GM12878 (cell line): ENCODE results near the gene TRAF3. TPM values are rescaled to one million over a fixed set of nuclear protein-coding genes. Genes with fewer than 3 reads are reported as not detected.

Experiments used
- ATAC-seq: fragments of 200-7000 bp; cut with Tn5 transposase; 3 replicates; pipeline ENCODE4 v1.9.1; 2020; ENCODE audit warnings: mild to moderate bottlenecking, moderate library complexity
- BruUV-seq: library from RNA; stranded (reverse); fragments of 400-500 nt; replicated peaks from 2 replicates; lab custom pipeline; 2021; lab: Mats Ljungman, UMichigan
- CTCF ChIA-PET: fragments of 300-600 bp; sonication (Branson Sonifier 250); formaldehyde crosslinking; extraction: SDS; loops from one replicate; lab custom pipeline; 2021; ENCODE audit warnings: inconsistent platforms; lab: Yijun Ruan, JAX
- POLR2A ChIA-PET: fragments of 350-600 bp; formaldehyde crosslinking; extraction: SDS; loops from one replicate; lab custom pipeline; 2021; ENCODE audit warnings: inconsistent platforms; lab: Charles Lee
- RAD21 ChIA-PET: fragments of 300-600 bp; sonication (Branson Sonifier 250); formaldehyde crosslinking; loops from one replicate; lab custom pipeline; 2023; ENCODE audit warnings: antibody characterized with exemption; ENCODE audit not compliant: unreplicated experiment; lab: Charles Lee
- SMC1A ChIA-PET: fragments of 300-600 bp; sonication (Branson Sonifier 250); formaldehyde crosslinking; loops from one replicate; lab custom pipeline; 2023; ENCODE audit not compliant: unreplicated experiment, uncharacterized antibody; lab: Charles Lee
- DNase-seq: peaks from one replicate; pipeline ENCODE4 v3.0.0-alpha.2; 2011; ENCODE audit warnings: low read depth, low spot score
- FAIRE-seq: peaks from 3 replicates; lab custom pipeline; 2011; peaks lifted over from hg19 to GRCh38; lab: Jason Lieb, UNC
- H2AFZ ChIP-seq: 2 replicates; pipeline ENCODE4 v1.6.0; 2011; ENCODE audit warnings: low read depth, low read length, control low read depth; ENCODE audit not compliant: control insufficient read depth
- H3K27ac ChIP-seq: 2 replicates; pipeline ENCODE4 v1.5.1; 2011; ENCODE audit warnings: control low read depth; ENCODE audit not compliant: control insufficient read depth, insufficient read depth
- H3K27me3 ChIP-seq, 2 experiments: replicated peaks in 1 of 2; 2 replicates each; pipeline versions ENCODE4 v1.6.0 to v1.6.1; 2011; ENCODE audit warnings: low read length in 1 of 2; ENCODE audit not compliant: control insufficient read depth in 2 of 2, insufficient read depth in 2 of 2
- H3K36me3 ChIP-seq, 2 experiments: 2 replicates each; pipeline ENCODE4 v1.5.1; 2011; ENCODE audit warnings: low read length in 1 of 2; ENCODE audit not compliant: control insufficient read depth in 2 of 2, insufficient read depth in 2 of 2
- H3K4me1 ChIP-seq: 2 replicates; pipeline ENCODE4 v1.6.1; 2011; ENCODE audit warnings: mild to moderate bottlenecking, low read length, moderate library complexity, mixed read lengths; ENCODE audit not compliant: control insufficient read depth, insufficient read depth
- H3K4me2 ChIP-seq: 2 replicates; pipeline ENCODE4 v1.6.0; 2011; ENCODE audit warnings: control low read depth; ENCODE audit not compliant: control insufficient read depth, insufficient read depth
- H3K4me3 ChIP-seq: fragments of 200-600 bp; sonication (generic); 2 replicates; pipeline ENCODE4 v1.5.1; 2016
- H3K79me2 ChIP-seq: 2 replicates; pipeline ENCODE4 v1.6.0; 2011; ENCODE audit warnings: low read length; ENCODE audit not compliant: control insufficient read depth, insufficient read depth
- H3K9ac ChIP-seq: 2 replicates; pipeline ENCODE4 v1.8.0; 2011; ENCODE audit warnings: low read length, control low read depth, mixed read lengths; ENCODE audit not compliant: control insufficient read depth, insufficient read depth
- H3K9me3 ChIP-seq: replicated peaks from 3 replicates; pipeline ENCODE4 v1.5.1; 2011; ENCODE audit warnings: mild to moderate bottlenecking, low read length; ENCODE audit not compliant: control insufficient read depth, insufficient read depth
- H4K20me1 ChIP-seq: 2 replicates; pipeline ENCODE4 v1.6.0; 2011; ENCODE audit not compliant: control insufficient read depth, insufficient read depth
- BMI1 ChIP-seq: fragments of 450-650 bp; IDR thresholded peaks from 2 replicates; pipeline ENCODE4 v1.6.1; 2016; ENCODE audit warnings: mild to moderate bottlenecking, moderate library complexity, borderline replicate concordance
- DPF2 ChIP-seq: fragments of 450-650 bp; IDR thresholded peaks from 2 replicates; pipeline ENCODE4 v1.6.1; 2017; ENCODE audit warnings: mild to moderate bottlenecking
- EED ChIP-seq: sonication (generic); IDR thresholded peaks from 2 replicates; pipeline ENCODE4 v1.6.1; 2016; ENCODE audit warnings: antibody characterized with exemption, low read depth
- POLR2AphosphoS5 ChIP-seq: IDR thresholded peaks from 2 replicates; pipeline ENCODE4 v1.6.1; 2011; ENCODE audit warnings: mild to moderate bottlenecking, low read length, inconsistent platforms
- RAD21 ChIP-seq: IDR thresholded peaks from 2 replicates; pipeline ENCODE4 v1.6.1; 2011; ENCODE audit warnings: mild to moderate bottlenecking, low read depth, low read length, moderate library complexity; ENCODE audit not compliant: insufficient read depth
- RUNX3 ChIP-seq: IDR thresholded peaks from 2 replicates; pipeline ENCODE4 v1.6.1; 2012; ENCODE audit warnings: low read length, inconsistent platforms
- SMARCA5 ChIP-seq: fragments of 450-650 bp; IDR thresholded peaks from 2 replicates; pipeline ENCODE4 v1.6.1; 2017; ENCODE audit warnings: mild to moderate bottlenecking
- SPI1 ChIP-seq: IDR thresholded peaks from 2 replicates; pipeline ENCODE4 v1.6.1; 2011; ENCODE audit warnings: low read depth, mild to moderate bottlenecking, low read length, moderate library complexity, borderline replicate concordance; ENCODE audit not compliant: insufficient read depth
- TARDBP ChIP-seq: IDR thresholded peaks from 2 replicates; pipeline ENCODE4 v1.6.1; 2016; ENCODE audit warnings: borderline replicate concordance
- TCF12 ChIP-seq: IDR thresholded peaks from 2 replicates; pipeline ENCODE4 v1.6.1; 2011; ENCODE audit warnings: low read depth, mild to moderate bottlenecking, low read length
- TCF3 ChIP-seq: IDR thresholded peaks from 2 replicates; pipeline ENCODE4 v1.6.1; 2012; ENCODE audit warnings: low read depth, mild to moderate bottlenecking, low read length, borderline replicate concordance; ENCODE audit not compliant: insufficient read depth
- YY1 ChIP-seq: IDR thresholded peaks from 2 replicates; pipeline ENCODE4 v1.6.1; 2011; ENCODE audit warnings: low read depth, mild to moderate bottlenecking, low read length
- ZNF274 ChIP-seq: IDR thresholded peaks from one replicate; pipeline ENCODE4 v1.8.0; 2011; ENCODE audit not compliant: insufficient read length, insufficient read depth
- ZNF622 ChIP-seq: fragments of 450-650 bp; IDR thresholded peaks from 2 replicates; pipeline ENCODE4 v1.6.1; 2017; ENCODE audit warnings: mild to moderate bottlenecking, inconsistent platforms
- ZNF687 ChIP-seq: fragments of 450-650 bp; IDR thresholded peaks from 2 replicates; pipeline ENCODE4 v1.6.1; 2017; ENCODE audit warnings: mild to moderate bottlenecking, moderate library complexity
- WGBS: methylation state at CpG from one replicate; pipeline ENCODE4 v1.1.6; 2016; ENCODE audit warnings: low lambda C conversion rate; ENCODE audit not compliant: insufficient replicate concordance, insufficient coverage; ENCODE audit errors: missing lambda C conversion rate; 5-methylcytosine and 5-hydroxymethylcytosine counted together
- in situ Hi-C: fragments of 300-500 bp; cut with MboI; formaldehyde crosslinking; loops from 9 replicates; pipeline ENCODE4 v1.14.3; 2018; ENCODE audit warnings: mixed read lengths
- intact Hi-C: fragments of 100-400 bp; cut with micrococcal nuclease; formaldehyde crosslinking; loops from one replicate; pipeline ENCODE4 v1.14.2; 2022; ENCODE audit not compliant: unreplicated experiment
- polyA plus RNA-seq, 11 experiments: library from polyadenylated mRNA; depleted of rRNA in 4 of 11; unstranded in 6 of 11; stranded (reverse) in 5 of 11; fragments of >200 nt; fragmentation: Nextera tagmentation in 4 of 11; fragmentation: Illumina TruSeq in 1 of 11; extraction: Ambion mirVana in 4 of 11; extraction: Trizol in 1 of 11; gene quantifications; 1 replicate in 1 of 11; 2 replicates in 10 of 11; pipeline versions ENCODE4 v1.2.1 to v1.2.3, GENCODE V29; 2011 to 2016; ENCODE audit warnings: inconsistent platforms in 2 of 11, missing spikeins in 2 of 11, low read depth in 1 of 11
- total RNA-seq, 4 experiments: library from RNA; depleted of rRNA in 3 of 4; stranded (reverse); fragments of >200 nt in 3 of 4; fragmentation: Illumina TruSeq in 1 of 4; extraction: Trizol in 1 of 4; gene quantifications; 2 replicates each; pipeline versions ENCODE4 v1.2.1 to v1.2.3, GENCODE V29; 2013 to 2021

The TRAF3 gene
- total and polyA plus RNA-seq, 10 of the 15 experiments (the other 5 are each of a cell fraction or from before 2014, with no cell fraction given), result 3.0 to 70.1 (median 36.5) TPM

- WGBS, result 29% methylated on average over 28 of the region's 28 CpGs
- no TSS peak for BruUV-seq
These were observed 172.0 kb downstream of the TRAF3 start for GRCh38 chr14:102949062-102949800.

More at GRCh38 chr14:102949062-102949800, 172.0 kb downstream of the TRAF3 start:
- Histone ChIP-seq H4K20me1 (no peaks in the 10 kb centered on the region), H3K4me3 (no peak overlapping the region), H3K4me1 (peaks cover 25% of the 10 kb centered on the region), H3K27ac (peak overlapping the region; percentile 37), H3K9me3 (no peaks in the 10 kb centered on the region)
- peak; percentile 54 for FAIRE-seq
- in situ Hi-C loops, result no loop called here
- intact Hi-C loops, result no loop called here
- TF ChIP-seq BMI1 (no peak), TCF3 (0 out of 2 replicates have a peak, but pooled peaks have one; percentile 22), RUNX3 (peak; percentile 21; the same call in 1 of the 2 replicates), ZNF622 (no peak), EED (peak; percentile 38; the same call in 1 of the 2 replicates), SMARCA5 (no peak), DPF2 (no peak), RAD21 (no peak), TCF12 (0 out of 2 replicates have a peak, but pooled peaks have one; percentile 24), TARDBP (no peak), POLR2AphosphoS5 (no peak), ZNF687 (peak; percentile 68; the same call in 1 of the 2 replicates), SPI1 (peak; percentile 83), YY1 (no peak), ZNF274 (no peak)
- TF ChIP-seq, all 136 proteins: peak for 6
- DNase-seq (no peak), ATAC-seq (peak; percentile 64)
- Histone ChIP-seq H3K79me2 (no peaks in the 10 kb centered on the region), H2AFZ (peak overlapping the region; percentile 28), H3K27me3 (no peaks in the 10 kb centered on the region), H3K9ac (no peak overlapping the region), H3K36me3 (peaks cover 9 to 20% of the 10 kb centered on the region in 2 experiments; a peak in 3 of 4 replicates), H3K4me2 (no peak overlapping the region; the same call in 1 of the 2 replicates)
- RAD21 ChIA-PET, result no interaction called here
- CTCF ChIA-PET, result interaction anchor here (1.1 kb wide), 1 partner anchor 155 kb away, joined by 3 read pairs; no protein-coding TSS in a partner anchor
- SMC1A ChIA-PET, result no interaction called here
- POLR2A ChIA-PET, result interaction anchor here (0.5 kb wide), 1 partner anchor 335 kb away, joined by 4 read pairs; no protein-coding TSS in a partner anchor
